Suprapubic skin (tissue), 4 donors: Measurements from ENCODE around the gene MECR. TPM values are rescaled to one million over a fixed set of nuclear protein-coding genes. Genes with fewer than 3 reads are reported as not detected.
"Not testable (repeated sequence)": the region's sequence is repeated elsewhere in the genome, so short reads cannot be mapped to it uniquely, and the experiment has no call there.

Experiments
- DNase-seq, 2 donors: peaks; one replicate each; pipeline ENCODE4 v3.0.0-alpha.2; 2019; ENCODE audit warnings: low spot score in 2 of 2
- H3K27ac ChIP-seq: fragments of 200-600 bp; sonication (generic); one replicate; pipeline ENCODE4 v1.5.1; 2019
- H3K27me3 ChIP-seq: fragments of 200-600 bp; sonication (generic); one replicate; pipeline ENCODE4 v1.5.1; 2019
- H3K36me3 ChIP-seq: fragments of 200-600 bp; sonication (generic); one replicate; pipeline ENCODE4 v1.5.1; 2019
- H3K4me1 ChIP-seq: fragments of 200-600 bp; sonication (generic); one replicate; pipeline ENCODE4 v1.5.1; 2019
- H3K4me3 ChIP-seq: fragments of 200-600 bp; sonication (generic); one replicate; pipeline ENCODE4 v1.5.1; 2019; ENCODE audit warnings: mild to moderate bottlenecking
- H3K9me3 ChIP-seq: fragments of 200-600 bp; sonication (generic); one replicate; pipeline ENCODE4 v1.5.1; 2019
- CTCF ChIP-seq, 2 donors: fragments of 200-600 bp in 1 of 2; fragments of 450-650 bp in 1 of 2; sonication (generic) in 1 of 2; IDR thresholded peaks; one replicate each; pipeline ENCODE4 v1.5.1; 2016 to 2019; ENCODE audit warnings: antibody characterized with exemption in 2 of 2, mild to moderate bottlenecking in 1 of 2, moderate library complexity in 1 of 2
- EP300 ChIP-seq: sonication (generic); formaldehyde crosslinking; IDR thresholded peaks from one replicate; pipeline ENCODE4 v1.6.1; 2017; ENCODE audit warnings: antibody characterized with exemption
- POLR2A ChIP-seq, 2 donors: fragments of 450-650 bp; IDR thresholded peaks; one replicate each; pipeline ENCODE4 v1.6.1; 2017; ENCODE audit warnings: antibody characterized with exemption in 2 of 2, mild to moderate bottlenecking in 2 of 2, moderate library complexity in 2 of 2
- POLR2AphosphoS5 ChIP-seq, 3 donors: sonication (generic); formaldehyde crosslinking; IDR thresholded peaks; one replicate each; pipeline ENCODE4 v1.6.1; 2017; ENCODE audit warnings: antibody characterized with exemption in 3 of 3
- WGBS: methylation state at CpG from one replicate; pipeline ENCODE4 v1.1.5; 2018; 5-methylcytosine and 5-hydroxymethylcytosine counted together
- total RNA-seq, 4 donors: library from RNA; depleted of rRNA; stranded (reverse); fragments of >200 nt; gene quantifications; one replicate each; pipeline ENCODE4 v1.1.0, GENCODE V29; 2016

The MECR gene
- total RNA-seq, 4 donors from 2014 or later = 23.1 to 39.3 (median 33.6) TPM

- Histone ChIP-seq H3K27me3 (peaks cover 14% of the 10 kb centered on the region), H3K9me3 (no peaks in the 10 kb centered on the region), H3K4me1 (peaks cover 28% of the 10 kb centered on the region), H3K36me3 (no peaks in the 10 kb centered on the region), H3K4me3 (peak overlapping the region; percentile 71), H3K27ac (peak overlapping the region; percentile 76)
- peak in 1 of 2 donors; percentile 69 for DNase-seq
- under 1% methylated on average over 45 of the region's 79 CpGs for WGBS
- TF ChIP-seq POLR2AphosphoS5 (IDR thresholded peaks at IDR 0.05) = peak in 1 of 3 donors; percentile 4
- TF ChIP-seq POLR2A (IDR thresholded peaks at IDR 0.05) = peak in 1 of 2 donors; percentile 15
- TF ChIP-seq CTCF (IDR thresholded peaks at IDR 0.05) = no peak
- no peak for TF ChIP-seq EP300
These were observed 6.5 kb upstream of the MECR start for GRCh38 chr1:29237129-29237821.

- WGBS = 2% methylated on average over 17 of the region's 30 CpGs
These were observed 6.0 kb upstream of the MECR start for GRCh38 chr1:29236712-29237128.

GRCh38 chr1:29235955-29236711 is 5.4 kb upstream of the MECR start, which contains the start of gene PTPRU:
TSS of gene PTPRU (plus strand) at chr1:29236522. CDS start at chr1:29236645, 123 bp downstream.
- Histone ChIP-seq H3K9me3 (no peaks in the 10 kb centered on the region), H3K4me1 (peaks cover 30% of the 10 kb centered on the region), H3K27me3 (peaks cover 14% of the 10 kb centered on the region), H3K36me3 (no peaks in the 10 kb centered on the region), H3K4me3 (peak within 1 kb of the TSS; percentile 71), H3K27ac (peak within 1 kb of the TSS; percentile 76)
- TF ChIP-seq CTCF (IDR thresholded peaks at IDR 0.05) (peak; percentile 85 to 93), EP300 (no peak), POLR2A (IDR thresholded peaks at IDR 0.05) (peak in 1 of 2 donors; percentile 10), POLR2AphosphoS5 (IDR thresholded peaks at IDR 0.05) (no peak)
- peak; percentile 80 to 87 for DNase-seq
- WGBS = 20% methylated on average over 13 of the region's 82 CpGs

More at GRCh38 chr1:29236712-29237128, 6.0 kb upstream of the MECR start:
- no peak for DNase-seq
- Histone ChIP-seq H3K4me1 (peaks cover 28% of the 10 kb centered on the region), H3K4me3 (peak overlapping the region; percentile 71), H3K27me3 (peaks cover 14% of the 10 kb centered on the region), H3K9me3 (no peaks in the 10 kb centered on the region), H3K36me3 (no peaks in the 10 kb centered on the region), H3K27ac (peak overlapping the region; percentile 76)
- TF ChIP-seq POLR2A (IDR thresholded peaks at IDR 0.05) = no peak
- TF ChIP-seq CTCF (IDR thresholded peaks at IDR 0.05) = no peak
- no peak for TF ChIP-seq POLR2AphosphoS5 (IDR thresholded peaks at IDR 0.05)
- TF ChIP-seq EP300 = no peak

GRCh38 chr1:29234881-29235280 is 4.1 kb upstream of the MECR start:
- H3K27ac ChIP-seq, H3K36me3 ChIP-seq, H3K4me3 ChIP-seq, DNase-seq, H3K9me3 ChIP-seq: not testable (repeated sequence)
- Histone ChIP-seq H3K4me1 (peaks cover 39% of the 10 kb centered on the region), H3K27me3 (peaks cover 14% of the 10 kb centered on the region)
- 93% methylated on average over 9 of the region's 9 CpGs for WGBS

- TF ChIP-seq EP300 = no peak
- no peak for TF ChIP-seq POLR2A (IDR thresholded peaks at IDR 0.05)
- no peak for TF ChIP-seq POLR2AphosphoS5 (IDR thresholded peaks at IDR 0.05)
- no peak overlapping the region for H3K27ac ChIP-seq
- H3K9me3 ChIP-seq = no peaks in the 10 kb centered on the region
- no peak overlapping the region for H3K4me3 ChIP-seq
- H3K4me1 ChIP-seq = peaks cover 44% of the 10 kb centered on the region
- H3K27me3 ChIP-seq = peaks cover 14% of the 10 kb centered on the region
- DNase-seq = no peak
- WGBS = 78% methylated on average over 1 of the region's 1 CpG
- no peaks in the 10 kb centered on the region for H3K36me3 ChIP-seq
These were observed 3.7 kb upstream of the MECR start for GRCh38 chr1:29234471-29234870.

GRCh38 chr1:29233693-29234092 is 3.0 kb upstream of the MECR start:
- Histone ChIP-seq H3K27ac (no peak overlapping the region), H3K4me1 (peaks cover 42% of the 10 kb centered on the region), H3K36me3 (no peaks in the 10 kb centered on the region), H3K4me3 (no peak overlapping the region), H3K27me3 (peaks cover 14% of the 10 kb centered on the region), H3K9me3 (no peaks in the 10 kb centered on the region)
- TF ChIP-seq POLR2AphosphoS5 (IDR thresholded peaks at IDR 0.05) (no peak), POLR2A (IDR thresholded peaks at IDR 0.05) (no peak), EP300 (no peak), CTCF (IDR thresholded peaks at IDR 0.05) (no peak)
- 82% methylated on average over 4 of the region's 4 CpGs for WGBS
- no peak for DNase-seq
